ENCODE measurements around the gene BTF3L4.

- TF ChIP-seq EZH2 (IDR thresholded peaks at IDR 0.05; ENCODE audit: insufficient read depth, poor library complexity, severe bottlenecking) (no peak), EZH2phosphoT487 (IDR thresholded peaks at IDR 0.05; ENCODE audit: insufficient read depth, low read depth) (no peak)
Observed at GRCh38 chr1:52033190-52034049, 22.7 kb upstream of the BTF3L4 start, which contains the start of gene KTI12.
